PFSK-1 (cell line): ENCODE data around the gene IRF6.

Source experiments
- FOXP2 ChIP-seq: optimal IDR thresholded peaks from 2 replicates; pipeline ENCODE3; 2011; ENCODE audit warnings: borderline replicate concordance, control low read depth, inconsistent platforms; ENCODE audit not compliant: insufficient read depth; ENCODE audit errors: extremely low read length, extremely low read depth
- POLR2AphosphoS5 ChIP-seq: IDR thresholded peaks from 2 replicates; pipeline ENCODE4 v1.6.1; 2012; ENCODE audit warnings: low read depth, mild to moderate bottlenecking, control low read depth, low read length, moderate library complexity
- SIN3A ChIP-seq: IDR thresholded peaks from 2 replicates; pipeline ENCODE4 v1.6.1; 2012; ENCODE audit warnings: mild to moderate bottlenecking, low read length, moderate library complexity, borderline replicate concordance; ENCODE audit not compliant: insufficient read depth
- TAF1 ChIP-seq: IDR thresholded peaks from 2 replicates; pipeline ENCODE4 v1.6.1; 2012; ENCODE audit warnings: low read length, control low read depth, borderline replicate concordance; ENCODE audit not compliant: insufficient read depth
- TF ChIP-seq, protein P1 (sequence below), 2 experiments: IDR thresholded peaks; 2 replicates each; pipeline versions ENCODE4 v1.6.1 to v1.8.0; 2011 to 2012; ENCODE audit warnings: low read depth in 2 of 2, low read length in 2 of 2, control low read depth in 1 of 2, inconsistent platforms in 1 of 2, mild to moderate bottlenecking in 1 of 2, moderate library complexity in 1 of 2; ENCODE audit not compliant: insufficient read depth in 1 of 2

The IRF6 gene

DNA sequence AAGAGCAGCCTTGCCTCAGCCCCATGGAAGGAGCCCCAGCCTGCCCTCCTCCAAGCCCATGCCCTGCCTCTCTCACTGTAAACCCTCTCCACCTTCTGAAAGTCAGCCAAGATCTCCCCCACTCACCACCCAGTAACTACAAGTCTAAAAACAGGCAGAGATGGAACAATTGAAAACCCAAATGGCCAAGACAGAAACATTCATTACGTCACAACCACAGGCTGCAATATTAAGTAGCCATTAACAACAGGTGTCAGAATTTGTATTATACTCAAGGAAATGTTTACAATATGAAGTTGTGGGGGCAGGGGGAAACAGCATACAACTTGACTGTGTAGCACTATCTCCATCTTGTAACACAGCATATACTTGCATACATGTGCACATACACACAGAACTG, 2.4 kb downstream of the IRF6 start:
- TF ChIP-seq, protein P1, sequence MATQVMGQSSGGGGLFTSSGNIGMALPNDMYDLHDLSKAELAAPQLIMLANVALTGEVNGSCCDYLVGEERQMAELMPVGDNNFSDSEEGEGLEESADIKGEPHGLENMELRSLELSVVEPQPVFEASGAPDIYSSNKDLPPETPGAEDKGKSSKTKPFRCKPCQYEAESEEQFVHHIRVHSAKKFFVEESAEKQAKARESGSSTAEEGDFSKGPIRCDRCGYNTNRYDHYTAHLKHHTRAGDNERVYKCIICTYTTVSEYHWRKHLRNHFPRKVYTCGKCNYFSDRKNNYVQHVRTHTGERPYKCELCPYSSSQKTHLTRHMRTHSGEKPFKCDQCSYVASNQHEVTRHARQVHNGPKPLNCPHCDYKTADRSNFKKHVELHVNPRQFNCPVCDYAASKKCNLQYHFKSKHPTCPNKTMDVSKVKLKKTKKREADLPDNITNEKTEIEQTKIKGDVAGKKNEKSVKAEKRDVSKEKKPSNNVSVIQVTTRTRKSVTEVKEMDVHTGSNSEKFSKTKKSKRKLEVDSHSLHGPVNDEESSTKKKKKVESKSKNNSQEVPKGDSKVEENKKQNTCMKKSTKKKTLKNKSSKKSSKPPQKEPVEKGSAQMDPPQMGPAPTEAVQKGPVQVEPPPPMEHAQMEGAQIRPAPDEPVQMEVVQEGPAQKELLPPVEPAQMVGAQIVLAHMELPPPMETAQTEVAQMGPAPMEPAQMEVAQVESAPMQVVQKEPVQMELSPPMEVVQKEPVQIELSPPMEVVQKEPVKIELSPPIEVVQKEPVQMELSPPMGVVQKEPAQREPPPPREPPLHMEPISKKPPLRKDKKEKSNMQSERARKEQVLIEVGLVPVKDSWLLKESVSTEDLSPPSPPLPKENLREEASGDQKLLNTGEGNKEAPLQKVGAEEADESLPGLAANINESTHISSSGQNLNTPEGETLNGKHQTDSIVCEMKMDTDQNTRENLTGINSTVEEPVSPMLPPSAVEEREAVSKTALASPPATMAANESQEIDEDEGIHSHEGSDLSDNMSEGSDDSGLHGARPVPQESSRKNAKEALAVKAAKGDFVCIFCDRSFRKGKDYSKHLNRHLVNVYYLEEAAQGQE (IDR thresholded peaks at IDR 0.05; ENCODE audit: insufficient read depth in 1 of 2, low read depth in 2 of 2, low read length in 2 of 2), result no peak
- TF ChIP-seq TAF1 (no peak), FOXP2 (no peak), SIN3A (no peak), POLR2AphosphoS5 (no peak)

DNA sequence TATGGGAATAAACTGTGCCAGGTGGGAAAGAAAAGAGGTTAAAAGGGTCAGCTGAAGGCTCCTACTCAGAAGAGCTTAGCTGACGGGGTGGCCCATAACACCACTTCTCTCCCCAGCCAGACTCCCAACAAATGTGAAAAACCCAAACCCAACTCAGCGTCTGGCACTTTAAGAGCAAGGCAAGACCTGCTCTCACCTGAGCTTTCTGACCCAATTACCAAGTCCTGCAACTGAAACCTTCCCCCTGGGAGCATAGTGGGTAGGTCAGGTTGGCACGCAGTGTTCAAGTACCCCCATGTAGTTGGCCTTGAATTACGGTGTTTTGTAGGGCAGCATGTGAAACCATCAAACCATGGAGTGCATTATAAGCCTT, 3.2 kb downstream of the IRF6 start:
- no peak for TF ChIP-seq TAF1

DNA sequence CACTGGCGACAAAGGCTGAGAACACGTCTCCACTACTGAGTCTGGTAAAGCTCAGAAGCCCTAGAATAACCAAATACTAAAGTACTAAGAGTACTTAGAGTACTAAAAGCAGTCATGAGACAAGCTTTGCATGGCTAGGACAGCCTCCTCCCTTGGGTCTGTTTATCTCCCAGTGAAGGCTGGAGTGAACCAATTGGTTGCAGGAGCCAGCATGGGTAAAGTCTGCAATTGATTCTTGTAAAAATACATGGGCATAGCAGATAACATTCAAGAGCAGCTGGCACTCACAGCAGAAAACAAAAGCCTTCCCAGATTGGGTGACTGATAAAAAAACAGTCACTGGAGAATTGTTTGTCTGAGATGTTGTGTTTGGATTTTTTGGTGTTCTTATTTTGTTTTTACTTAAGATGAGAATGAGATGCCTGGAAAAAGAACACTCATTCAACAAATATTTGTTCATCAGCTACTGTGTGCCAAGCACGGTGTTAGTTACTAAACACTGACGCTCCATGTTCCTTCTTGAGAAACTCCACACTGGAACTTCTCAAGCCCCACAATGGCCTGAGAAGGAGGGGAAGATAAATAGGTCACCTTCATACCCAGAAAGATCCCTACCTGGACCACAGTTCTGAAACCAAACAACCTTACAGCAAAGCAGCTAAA, 3.7 kb downstream of the IRF6 start:
- no peak for TF ChIP-seq POLR2AphosphoS5
- TF ChIP-seq SIN3A, result no peak
- TF ChIP-seq, protein P1 (IDR thresholded peaks at IDR 0.05; ENCODE audit: insufficient read depth in 1 of 2, low read depth in 2 of 2, low read length in 2 of 2), result no peak
- TF ChIP-seq TAF1, result no peak
- TF ChIP-seq FOXP2, result no peak

DNA sequence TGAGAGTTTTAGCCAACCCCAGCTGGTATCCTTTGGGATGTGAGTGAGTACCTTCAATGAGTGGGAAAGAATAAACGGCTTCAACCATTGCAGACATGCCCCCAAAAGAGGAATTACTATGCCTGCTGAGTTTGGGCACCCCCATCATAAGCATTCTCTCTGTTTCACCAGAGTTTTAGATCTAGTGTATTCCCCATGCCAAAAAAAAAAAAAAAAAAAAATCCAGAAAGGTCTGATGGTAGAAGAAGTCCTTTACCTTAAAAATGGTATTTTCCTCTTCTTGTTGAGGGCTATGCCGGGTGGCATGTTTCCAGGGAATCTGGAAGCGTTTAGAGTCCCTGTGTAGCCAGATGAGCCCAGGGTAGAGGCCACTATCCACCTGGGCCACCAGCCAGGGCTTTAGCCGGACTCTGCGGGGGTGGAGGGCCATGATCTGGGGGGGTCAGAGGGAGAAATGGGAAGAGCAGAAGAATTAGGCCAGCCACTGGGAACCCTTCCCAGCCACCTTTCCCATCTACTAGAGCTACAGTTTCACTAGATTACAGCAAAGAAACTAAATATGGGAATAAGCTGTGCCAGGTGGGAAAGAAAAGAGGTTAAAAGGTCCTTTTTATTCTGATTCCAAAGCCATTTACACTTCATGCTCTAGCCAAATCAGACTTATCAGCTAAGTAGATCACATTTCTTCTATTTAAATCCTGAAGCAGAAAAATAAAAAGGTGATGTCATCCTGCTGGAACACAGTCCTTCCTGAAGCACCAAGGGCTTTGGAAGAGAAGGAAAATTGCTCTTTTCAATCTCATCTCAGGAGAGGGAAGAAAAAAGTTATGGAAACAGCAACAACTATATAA, 4.7 kb downstream of the IRF6 start:
- no peak for TF ChIP-seq POLR2AphosphoS5
- TF ChIP-seq, protein P1 (IDR thresholded peaks at IDR 0.05; ENCODE audit: insufficient read depth in 1 of 2, low read depth in 2 of 2, low read length in 2 of 2), result no peak
- no peak for TF ChIP-seq SIN3A
- no peak for TF ChIP-seq FOXP2
- no peak for TF ChIP-seq TAF1

DNA sequence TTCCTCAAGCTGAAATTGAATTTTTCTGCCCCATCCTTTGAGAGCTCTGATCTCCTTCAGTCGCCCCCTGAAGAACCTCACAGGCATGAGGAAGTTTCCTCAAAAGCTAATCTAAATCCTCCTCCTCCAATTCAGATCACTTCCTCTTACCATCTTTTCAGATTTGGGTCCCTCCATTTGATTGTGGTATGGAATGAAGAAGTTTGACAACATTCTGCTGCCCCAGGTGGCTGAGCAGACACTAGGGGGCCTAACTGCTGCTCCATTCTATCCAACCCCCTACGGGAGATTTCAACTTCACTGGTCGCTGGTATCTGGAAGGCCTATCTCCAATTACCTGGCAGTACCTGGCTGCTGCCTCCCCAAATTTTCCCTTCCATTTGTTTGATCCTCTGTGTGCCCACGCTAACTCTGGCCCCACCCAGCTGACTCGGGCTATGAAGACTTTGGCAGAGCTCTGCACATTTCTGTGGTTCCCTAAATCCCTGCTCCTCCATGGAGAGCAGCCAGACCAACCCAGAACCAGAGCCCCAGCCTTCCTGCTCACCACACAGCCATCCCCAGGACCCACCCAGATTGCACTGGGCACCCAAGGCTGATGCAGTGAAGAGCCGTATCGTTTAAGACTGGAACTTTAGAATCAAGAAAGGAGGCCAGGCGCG, 7.8 kb downstream of the IRF6 start:
- TF ChIP-seq TAF1 (no peak), FOXP2 (no peak), POLR2AphosphoS5 (no peak)
